NCI-H2029 (cell line): ENCODE results near the gene CDH23.

Source experiments
- DNase-seq: peaks from one replicate; lab custom pipeline; 2025; lab: John Stamatoyannopoulos, UW

CDH23 gene

GRCh38 chr10:71625445-71626175, 228.9 kb downstream of the CDH23 start:
- DNase-seq: no peak

GRCh38 chr10:71627230-71627939, 230.7 kb downstream of the CDH23 start:
- DNase-seq: no peak

- DNase-seq: no peak
Observed at GRCh38 chr10:71627956-71628355, 231.2 kb downstream of the CDH23 start.

GRCh38 chr10:71629131-71629530, 232.4 kb downstream of the CDH23 start:
- no peak for DNase-seq

GRCh38 chr10:71630168-71630567, 233.4 kb downstream of the CDH23 start:
- DNase-seq: no peak

- DNase-seq: no peak
Observed at GRCh38 chr10:71631007-71631861, 234.5 kb downstream of the CDH23 start.

GRCh38 chr10:71632200-71632820, 235.6 kb downstream of the CDH23 start:
- no peak for DNase-seq

GRCh38 chr10:71632896-71633600, 236.3 kb downstream of the CDH23 start:
- DNase-seq: no peak

GRCh38 chr10:71633920-71634319, 237.2 kb downstream of the CDH23 start:
- DNase-seq: no peak

GRCh38 chr10:71634531-71635164, 237.9 kb downstream of the CDH23 start:
- DNase-seq: no peak

- no peak for DNase-seq
Observed at GRCh38 chr10:71635251-71635866, 238.6 kb downstream of the CDH23 start.

GRCh38 chr10:71635867-71636266, 239.1 kb downstream of the CDH23 start:
- no peak for DNase-seq

GRCh38 chr10:71636588-71636987, 239.9 kb downstream of the CDH23 start:
- no peak for DNase-seq

GRCh38 chr10:71637305-71637704, 240.6 kb downstream of the CDH23 start:
- DNase-seq: no peak

- no peak for DNase-seq
Observed at GRCh38 chr10:71638064-71638821, 241.5 kb downstream of the CDH23 start.

- no peak for DNase-seq
Observed at GRCh38 chr10:71638822-71639719, 242.4 kb downstream of the CDH23 start.

- no peak for DNase-seq
Observed at GRCh38 chr10:71640607-71641006, 243.9 kb downstream of the CDH23 start.

GRCh38 chr10:71641449-71641848, 244.7 kb downstream of the CDH23 start:
- no peak for DNase-seq

GRCh38 chr10:71641986-71642385, 245.3 kb downstream of the CDH23 start:
- no peak for DNase-seq
